Right lung (tissue), 5 donors: ENCODE data around the gene AAR2. TPM values are rescaled to one million over a fixed set of nuclear protein-coding genes. Genes with fewer than 3 reads are reported as not detected.

Source experiments
- DNase-seq, 2 donors: peaks; one replicate each; pipeline ENCODE4 v3.0.0-alpha.2; 2013
- polyA plus RNA-seq, 5 donors: library from polyadenylated mRNA; unstranded; fragments of 120-200 nt; gene quantifications; one replicate each; pipeline versions ENCODE4 v1.2.1 to v1.2.3, GENCODE V29; 2013; ENCODE audit warnings: inconsistent platforms in 1 of 5, low replicate concordance in 1 of 5; ENCODE audit not compliant: insufficient read length in 5 of 5, insufficient read depth in 1 of 5

The AAR2 gene
- polyA plus RNA-seq, 5 donors, result 31.6 to 40.0 (median 37.5) TPM

GRCh38 chr20:36216314-36217025 lies 19.8 kb upstream of the AAR2 start:
- DNase-seq, result no peak

GRCh38 chr20:36217226-36217625 lies 19.1 kb upstream of the AAR2 start:
- DNase-seq, result no peak

DNA sequence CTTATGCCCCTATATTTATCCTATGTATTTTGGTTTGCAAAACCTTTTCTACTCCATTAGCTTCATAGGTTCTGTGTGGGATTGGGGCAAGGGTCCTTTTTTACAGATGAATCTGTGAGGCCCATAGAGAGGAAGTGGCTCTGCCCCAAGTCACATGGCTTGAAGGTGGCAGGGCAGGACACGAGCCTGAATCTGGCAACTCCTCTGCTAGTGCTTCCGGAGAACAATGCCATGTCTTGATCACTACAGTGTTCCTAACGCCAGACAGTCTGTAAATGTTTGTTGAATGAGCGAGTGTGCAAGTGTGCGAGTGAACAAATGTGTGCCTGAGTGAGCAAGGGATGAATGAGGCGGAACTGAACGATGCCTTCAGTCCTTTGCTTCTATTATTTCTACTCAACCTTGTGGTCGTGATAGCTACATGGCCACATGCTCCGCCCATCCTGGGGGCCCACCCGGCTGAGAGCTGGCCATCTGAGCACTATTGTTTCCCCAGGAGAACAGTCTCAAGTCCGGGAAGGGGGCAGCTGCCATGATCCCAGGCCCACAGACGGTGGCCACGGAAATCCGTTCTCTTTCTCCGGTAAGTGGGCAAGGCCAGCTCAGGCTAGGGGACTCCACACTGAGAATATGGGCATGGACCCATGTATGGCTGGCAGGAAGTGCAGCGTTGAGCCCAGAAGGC lies 17.8 kb upstream of the AAR2 start:
- no peak for DNase-seq

- DNase-seq, result no peak
Measured at GRCh38 chr20:36219671-36220220, 16.5 kb upstream of the AAR2 start.

DNA sequence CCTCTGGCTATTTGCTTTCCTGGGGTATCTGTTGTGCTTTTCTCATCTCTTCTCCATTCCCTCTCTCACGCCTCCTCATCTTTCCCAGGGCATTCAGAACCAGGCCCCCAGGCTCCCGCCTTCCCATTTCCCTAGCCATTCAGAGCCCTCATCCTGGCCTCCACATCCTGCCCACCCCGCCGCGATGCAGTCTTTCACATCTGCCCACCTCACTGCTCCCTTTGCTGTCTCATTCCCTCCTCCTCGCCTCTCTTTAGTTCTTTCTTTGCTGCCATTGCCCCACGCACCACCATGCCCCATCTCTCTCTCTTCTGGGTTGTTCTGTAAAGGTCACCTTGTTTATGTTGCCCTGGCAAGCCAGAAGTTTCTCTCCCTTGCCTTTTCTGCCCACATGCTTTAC lies 10.6 kb upstream of the AAR2 start:
- no peak for DNase-seq

GRCh38 chr20:36228770-36229169 lies 7.5 kb upstream of the AAR2 start:
- no peak for DNase-seq

DNA sequence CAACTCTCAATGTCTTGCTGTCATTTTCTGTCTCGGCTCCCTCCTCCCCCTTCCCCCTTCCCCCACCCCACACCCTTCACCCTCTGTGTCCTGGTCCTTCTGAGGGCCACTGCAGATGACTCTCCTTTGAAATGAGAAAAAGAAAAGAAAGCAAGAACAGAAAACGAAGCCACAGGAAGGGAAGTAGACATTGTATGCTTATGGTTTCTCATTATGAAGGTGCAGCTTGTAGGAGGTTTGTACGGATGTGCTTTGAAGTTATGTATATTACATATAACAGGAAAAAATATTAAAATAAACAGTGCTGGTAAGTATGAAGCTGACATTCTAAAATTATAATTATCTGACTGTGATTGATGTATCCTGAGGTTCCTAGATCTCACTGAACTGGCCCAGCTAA lies 6.3 kb upstream of the AAR2 start:
- DNase-seq, result no peak

GRCh38 chr20:36231331-36231730 lies 4.9 kb upstream of the AAR2 start:
- DNase-seq, result no peak

GRCh38 chr20:36234771-36235320 lies 1.4 kb upstream of the AAR2 start:
- DNase-seq, result no peak

DNA sequence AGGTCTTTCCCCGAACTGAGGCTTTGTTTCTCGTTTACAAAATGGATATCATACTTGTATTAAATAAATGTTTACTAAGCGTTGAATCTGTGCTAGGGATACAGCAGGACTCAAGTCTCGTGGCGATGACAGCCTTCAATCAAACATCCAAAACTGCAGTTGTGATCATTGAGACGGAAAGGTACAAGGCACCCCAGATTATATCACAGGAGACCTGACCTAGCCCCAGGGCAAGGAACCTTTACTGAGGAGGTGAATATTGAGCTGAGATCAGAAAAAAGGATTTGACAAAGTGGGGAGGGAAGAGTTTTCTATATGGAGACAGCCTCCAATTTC lies 476 bp downstream of the AAR2 start:
- no peak for DNase-seq

- no peak for DNase-seq
Measured at GRCh38 chr20:36237477-36237876, 1.2 kb downstream of the AAR2 start.

GRCh38 chr20:36238153-36238552 lies 1.9 kb downstream of the AAR2 start:
- no peak for DNase-seq

- no peak for DNase-seq
Measured at GRCh38 chr20:36238760-36239159, 2.5 kb downstream of the AAR2 start.

DNA sequence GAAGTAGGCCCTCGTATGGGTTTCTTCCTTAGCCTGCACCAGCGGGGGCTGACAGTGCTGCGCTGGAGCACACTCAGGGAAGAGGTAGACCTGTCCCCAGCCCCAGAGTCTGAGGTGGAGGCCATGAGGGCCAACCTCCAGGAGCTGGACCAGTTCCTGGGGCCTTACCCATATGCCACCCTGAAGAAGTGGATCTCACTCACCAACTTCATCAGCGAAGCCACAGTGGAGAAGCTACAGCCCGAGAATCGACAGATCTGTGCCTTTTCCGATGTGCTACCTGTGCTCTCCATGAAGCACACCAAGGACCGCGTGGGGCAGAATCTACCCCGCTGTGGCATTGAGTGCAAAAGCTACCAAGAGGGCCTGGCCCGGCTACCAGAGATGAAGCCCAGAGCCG lies 3.8 kb downstream of the AAR2 start:
- no peak for DNase-seq

DNA sequence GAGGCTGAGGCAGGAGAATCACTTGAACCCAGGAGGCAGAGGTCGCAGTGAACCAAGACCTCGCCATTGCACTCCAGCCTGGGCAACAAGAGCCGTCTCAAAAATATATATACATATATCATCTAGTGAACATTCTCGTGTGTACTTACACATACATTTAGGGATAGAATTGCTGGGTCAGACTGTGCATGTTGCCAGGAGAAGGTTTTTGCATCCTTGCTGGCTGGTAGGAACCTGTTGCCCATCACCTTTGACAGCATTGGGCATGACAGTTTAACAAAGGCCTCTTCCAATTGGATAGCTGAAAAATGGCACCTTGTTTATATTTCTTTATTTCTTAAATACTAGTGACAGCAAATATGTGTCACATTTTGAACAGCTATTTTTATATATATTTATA lies 5.4 kb downstream of the AAR2 start:
- no peak for DNase-seq

DNA sequence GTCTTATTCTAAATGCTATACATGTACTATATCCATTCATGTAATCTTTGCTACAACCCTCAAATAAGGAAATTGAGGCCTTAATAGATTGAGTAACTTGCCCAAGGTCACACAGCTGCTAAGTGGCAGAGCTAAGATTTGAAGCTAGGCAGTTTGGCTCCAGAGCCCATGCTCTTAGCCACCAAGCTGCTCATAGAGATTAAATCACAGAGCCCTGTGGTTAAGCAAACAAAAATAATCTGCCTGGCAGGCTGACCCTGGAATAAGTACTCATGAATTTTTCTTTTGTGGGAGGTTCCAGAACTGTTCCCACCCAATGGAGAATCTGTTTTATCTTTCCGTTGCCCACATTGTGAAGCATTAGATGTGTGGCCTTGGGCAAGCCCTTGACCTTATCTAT lies 7.4 kb downstream of the AAR2 start:
- DNase-seq, result no peak

DNA sequence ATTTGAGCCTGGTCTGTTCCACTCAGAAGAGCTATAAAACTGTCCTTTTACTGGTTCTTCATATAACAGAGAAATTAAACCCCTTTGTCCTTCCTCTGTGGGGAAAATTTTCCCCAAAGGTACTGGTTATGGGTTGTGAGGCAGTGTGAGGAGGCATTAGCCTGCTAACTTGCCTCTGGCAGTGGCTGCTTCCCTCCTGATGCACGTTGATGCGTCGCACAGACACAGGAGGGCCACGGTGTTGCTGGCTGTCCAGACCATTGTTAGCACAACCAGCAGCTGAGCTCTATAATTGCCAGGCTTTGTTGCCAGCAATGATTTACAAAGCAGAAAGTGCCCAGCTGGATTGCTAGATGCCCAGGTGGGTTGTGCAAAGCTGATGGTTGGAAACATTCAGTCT lies 10.1 kb downstream of the AAR2 start:
- no peak for DNase-seq

- no peak for DNase-seq
Measured at GRCh38 chr20:36248836-36249235, 12.6 kb downstream of the AAR2 start.

GRCh38 chr20:36249450-36249849 lies 13.2 kb downstream of the AAR2 start:
- no peak for DNase-seq

- no peak for DNase-seq
Measured at GRCh38 chr20:36251426-36251825, 15.1 kb downstream of the AAR2 start.

DNA sequence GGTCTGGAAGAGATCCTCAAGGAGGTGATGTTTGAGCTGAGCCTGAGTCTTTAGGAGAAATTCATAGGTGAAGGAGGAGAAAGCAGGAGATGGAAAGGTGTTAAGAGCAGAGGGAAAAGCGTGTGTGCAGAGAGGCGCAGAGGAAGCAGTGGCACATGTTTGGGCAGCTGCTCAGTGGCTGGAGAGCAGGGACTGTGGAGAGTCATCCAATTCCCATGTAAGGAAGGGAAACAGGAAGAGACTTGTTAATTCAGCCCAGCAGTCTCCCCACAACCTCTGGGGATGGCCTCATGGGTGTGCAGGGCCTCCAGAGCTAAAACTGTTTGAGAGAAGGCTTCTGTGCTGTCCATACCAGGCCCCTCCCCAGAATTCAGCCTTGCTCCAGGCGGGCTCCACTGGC lies 16.2 kb downstream of the AAR2 start:
- no peak for DNase-seq

- DNase-seq, result no peak
Measured at GRCh38 chr20:36253036-36253435, 16.8 kb downstream of the AAR2 start.

DNA sequence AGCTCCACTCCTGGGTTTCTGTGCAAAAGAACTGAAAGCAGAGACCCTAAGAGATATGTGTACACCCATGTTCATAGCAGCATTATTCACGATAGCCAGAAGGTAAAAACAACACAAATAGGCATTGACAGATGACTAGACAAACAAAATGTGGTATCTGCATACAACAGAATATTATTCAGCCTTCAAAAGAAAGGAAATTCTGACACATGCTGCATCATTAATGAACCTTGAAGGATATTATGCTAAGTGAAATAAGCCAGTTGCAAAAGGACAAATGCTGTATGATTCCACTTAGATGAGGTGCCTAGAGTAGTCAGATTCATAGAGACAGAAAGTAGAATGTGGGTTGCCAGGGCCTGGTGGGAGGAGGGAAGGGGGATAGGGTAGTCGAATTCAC lies 17.8 kb downstream of the AAR2 start:
- no peak for DNase-seq
